GM12878 (cell line): ENCODE measurements around the gene LIN7C. TPM values are rescaled to one million over a fixed set of nuclear protein-coding genes. Genes with fewer than 3 reads are reported as not detected.
"Not testable (repeated sequence)": the region's sequence is repeated elsewhere in the genome, so short reads cannot be mapped to it uniquely, and the experiment has no call there.

Experiments used
- ATAC-seq: fragments of 200-7000 bp; cut with Tn5 transposase; 3 replicates; pipeline ENCODE4 v1.9.1; 2020; ENCODE audit warnings: mild to moderate bottlenecking, moderate library complexity
- BruUV-seq: library from RNA; stranded (reverse); fragments of 400-500 nt; replicated peaks from 2 replicates; lab custom pipeline; 2021; lab: Mats Ljungman, UMichigan
- CTCF ChIA-PET: fragments of 300-600 bp; sonication (Branson Sonifier 250); formaldehyde crosslinking; extraction: SDS; loops from one replicate; lab custom pipeline; 2021; ENCODE audit warnings: inconsistent platforms; lab: Yijun Ruan, JAX
- POLR2A ChIA-PET: fragments of 350-600 bp; formaldehyde crosslinking; extraction: SDS; loops from one replicate; lab custom pipeline; 2021; ENCODE audit warnings: inconsistent platforms; lab: Charles Lee
- RAD21 ChIA-PET: fragments of 300-600 bp; sonication (Branson Sonifier 250); formaldehyde crosslinking; loops from one replicate; lab custom pipeline; 2023; ENCODE audit warnings: antibody characterized with exemption; ENCODE audit not compliant: unreplicated experiment; lab: Charles Lee
- SMC1A ChIA-PET: fragments of 300-600 bp; sonication (Branson Sonifier 250); formaldehyde crosslinking; loops from one replicate; lab custom pipeline; 2023; ENCODE audit not compliant: unreplicated experiment, uncharacterized antibody; lab: Charles Lee
- DNase-seq: peaks from one replicate; pipeline ENCODE4 v3.0.0-alpha.2; 2011; ENCODE audit warnings: low read depth, low spot score
- FAIRE-seq: peaks from 3 replicates; lab custom pipeline; 2011; peaks lifted over from hg19 to GRCh38; lab: Jason Lieb, UNC
- H2AFZ ChIP-seq: 2 replicates; pipeline ENCODE4 v1.6.0; 2011; ENCODE audit warnings: low read depth, low read length, control low read depth; ENCODE audit not compliant: control insufficient read depth
- H3K27ac ChIP-seq: 2 replicates; pipeline ENCODE4 v1.5.1; 2011; ENCODE audit warnings: control low read depth; ENCODE audit not compliant: control insufficient read depth, insufficient read depth
- H3K27me3 ChIP-seq, 2 experiments: replicated peaks in 1 of 2; 2 replicates each; pipeline versions ENCODE4 v1.6.0 to v1.6.1; 2011; ENCODE audit warnings: low read length in 1 of 2; ENCODE audit not compliant: control insufficient read depth in 2 of 2, insufficient read depth in 2 of 2
- H3K36me3 ChIP-seq, 2 experiments: 2 replicates each; pipeline ENCODE4 v1.5.1; 2011; ENCODE audit warnings: low read length in 1 of 2; ENCODE audit not compliant: control insufficient read depth in 2 of 2, insufficient read depth in 2 of 2
- H3K4me1 ChIP-seq: 2 replicates; pipeline ENCODE4 v1.6.1; 2011; ENCODE audit warnings: mild to moderate bottlenecking, low read length, moderate library complexity, mixed read lengths; ENCODE audit not compliant: control insufficient read depth, insufficient read depth
- H3K4me2 ChIP-seq: 2 replicates; pipeline ENCODE4 v1.6.0; 2011; ENCODE audit warnings: control low read depth; ENCODE audit not compliant: control insufficient read depth, insufficient read depth
- H3K4me3 ChIP-seq: fragments of 200-600 bp; sonication (generic); 2 replicates; pipeline ENCODE4 v1.5.1; 2016
- H3K79me2 ChIP-seq: 2 replicates; pipeline ENCODE4 v1.6.0; 2011; ENCODE audit warnings: low read length; ENCODE audit not compliant: control insufficient read depth, insufficient read depth
- H3K9ac ChIP-seq: 2 replicates; pipeline ENCODE4 v1.8.0; 2011; ENCODE audit warnings: low read length, control low read depth, mixed read lengths; ENCODE audit not compliant: control insufficient read depth, insufficient read depth
- H3K9me3 ChIP-seq: replicated peaks from 3 replicates; pipeline ENCODE4 v1.5.1; 2011; ENCODE audit warnings: mild to moderate bottlenecking, low read length; ENCODE audit not compliant: control insufficient read depth, insufficient read depth
- H4K20me1 ChIP-seq: 2 replicates; pipeline ENCODE4 v1.6.0; 2011; ENCODE audit not compliant: control insufficient read depth, insufficient read depth
- PAX8 ChIP-seq: fragments of 450-650 bp; IDR thresholded peaks from 2 replicates; pipeline ENCODE4 v1.6.1; 2017; ENCODE audit warnings: mild to moderate bottlenecking, moderate library complexity
- ZBTB40 ChIP-seq: fragments of 450-650 bp; IDR thresholded peaks from 2 replicates; pipeline ENCODE4 v1.6.1; 2016; ENCODE audit warnings: mild to moderate bottlenecking, moderate library complexity, borderline replicate concordance
- ZNF384 ChIP-seq: IDR thresholded peaks from 2 replicates; pipeline ENCODE4 v1.6.1; 2012; ENCODE audit warnings: low read depth, mild to moderate bottlenecking, low read length, improper control_type of control experiment, borderline replicate concordance
- WGBS: methylation state at CpG from one replicate; pipeline ENCODE4 v1.1.6; 2016; ENCODE audit warnings: low lambda C conversion rate; ENCODE audit not compliant: insufficient replicate concordance, insufficient coverage; ENCODE audit errors: missing lambda C conversion rate; 5-methylcytosine and 5-hydroxymethylcytosine counted together
- in situ Hi-C: fragments of 300-500 bp; cut with MboI; formaldehyde crosslinking; loops from 9 replicates; pipeline ENCODE4 v1.14.3; 2018; ENCODE audit warnings: mixed read lengths
- intact Hi-C: fragments of 100-400 bp; cut with micrococcal nuclease; formaldehyde crosslinking; loops from one replicate; pipeline ENCODE4 v1.14.2; 2022; ENCODE audit not compliant: unreplicated experiment
- polyA plus RNA-seq, 11 experiments: library from polyadenylated mRNA; depleted of rRNA in 4 of 11; unstranded in 6 of 11; stranded (reverse) in 5 of 11; fragments of >200 nt; fragmentation: Nextera tagmentation in 4 of 11; fragmentation: Illumina TruSeq in 1 of 11; extraction: Ambion mirVana in 4 of 11; extraction: Trizol in 1 of 11; gene quantifications; 1 replicate in 1 of 11; 2 replicates in 10 of 11; pipeline versions ENCODE4 v1.2.1 to v1.2.3, GENCODE V29; 2011 to 2016; ENCODE audit warnings: inconsistent platforms in 2 of 11, missing spikeins in 2 of 11, low read depth in 1 of 11
- total RNA-seq, 4 experiments: library from RNA; depleted of rRNA in 3 of 4; stranded (reverse); fragments of >200 nt in 3 of 4; fragmentation: Illumina TruSeq in 1 of 4; extraction: Trizol in 1 of 4; gene quantifications; 2 replicates each; pipeline versions ENCODE4 v1.2.1 to v1.2.3, GENCODE V29; 2013 to 2021

The LIN7C gene
- total and polyA plus RNA-seq, 10 of the 15 experiments (the other 5 are each of a cell fraction or from before 2014, with no cell fraction given) = 6.0 to 23.7 (median 15.1) TPM

- TF ChIP-seq ZBTB40 (no peak), PAX8 (no peak), ZNF384 (no peak)
Measured at GRCh38 chr11:27518518-27518917, 11.9 kb upstream of the LIN7C start (continued).

DNA sequence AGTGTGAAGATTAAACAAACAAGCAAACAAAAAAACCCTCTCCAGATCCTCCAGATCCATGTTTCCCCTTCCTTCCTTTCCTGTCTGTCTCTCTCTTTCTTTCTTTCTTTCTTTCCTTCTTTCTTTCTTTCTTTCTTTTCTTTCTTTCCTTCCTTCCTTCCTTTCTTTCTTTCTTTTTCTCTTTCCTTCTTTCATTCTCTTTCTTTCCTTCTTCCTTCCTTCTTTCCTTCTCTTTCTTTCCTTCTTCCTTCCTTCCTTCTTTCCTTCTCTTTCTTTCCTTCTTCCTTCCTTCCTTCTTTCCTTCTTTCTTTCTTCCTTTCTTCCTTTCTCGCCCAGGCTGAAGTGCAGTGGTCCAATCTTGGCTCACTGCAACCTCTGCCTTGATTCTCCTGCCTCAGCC, 10.9 kb upstream of the LIN7C start:
- POLR2A ChIA-PET, H3K79me2 ChIP-seq, in situ Hi-C loops, H4K20me1 ChIP-seq, intact Hi-C loops, H3K27me3 ChIP-seq, SMC1A ChIA-PET, FAIRE-seq, RAD21 ChIA-PET, DNase-seq, H3K4me3 ChIP-seq, H3K9ac ChIP-seq, H3K36me3 ChIP-seq, CTCF ChIA-PET, H3K4me1 ChIP-seq, H2AFZ ChIP-seq, H3K9me3 ChIP-seq, ATAC-seq, H3K27ac ChIP-seq, BruUV-seq, H3K4me2 ChIP-seq: not testable (repeated sequence)
- 0% methylated on average over 1 of the region's 1 CpG for WGBS
